GM19328 (cell line): ENCODE results near the gene TMIE.
"Not testable (repeated sequence)": the region's sequence is repeated elsewhere in the genome, so short reads cannot be mapped to it uniquely, and the experiment has no call there.

Source experiments
- ATAC-seq: cut with Tn5 transposase; IDR thresholded peaks from one replicate; pipeline ENCODE4 v1.9.1; 2021; ENCODE audit warnings: mild to moderate bottlenecking, moderate library complexity; ENCODE audit not compliant: unreplicated experiment

The TMIE gene

GRCh38 chr3:46682974-46683373 is 18.2 kb upstream of the TMIE start:
- no peak for ATAC-seq

- no peak for ATAC-seq
These were observed 16.3 kb upstream of the TMIE start for GRCh38 chr3:46684891-46685290.

GRCh38 chr3:46685446-46685845 is 15.7 kb upstream of the TMIE start:
- no peak for ATAC-seq

- ATAC-seq, result no peak
These were observed 10.4 kb upstream of the TMIE start for GRCh38 chr3:46690798-46691197.

- ATAC-seq, result no peak
These were observed 8.6 kb upstream of the TMIE start for GRCh38 chr3:46692566-46692990.

GRCh38 chr3:46693038-46693891 is 7.9 kb upstream of the TMIE start, which contains the start of gene ALS2CL:
Gene ALS2CL, minus strand, starts transcription at chr3:46693679. Its CDS starts 4,239 bp downstream, at chr3:46689440.
- no peak for ATAC-seq

- no peak for ATAC-seq
These were observed 7.3 kb upstream of the TMIE start for GRCh38 chr3:46693892-46694226.

GRCh38 chr3:46694520-46694919 is 6.7 kb upstream of the TMIE start:
- ATAC-seq, result no peak

- ATAC-seq, result no peak
These were observed 5.8 kb upstream of the TMIE start for GRCh38 chr3:46695177-46695961.

GRCh38 chr3:46695962-46696894 is 5.0 kb upstream of the TMIE start:
- no peak for ATAC-seq

- no peak for ATAC-seq
These were observed 1.3 kb upstream of the TMIE start for GRCh38 chr3:46699676-46700523.

GRCh38 chr3:46700772-46701171 is 420 bp upstream of the TMIE start:
- no peak for ATAC-seq

GRCh38 chr3:46702246-46703012 is 1.2 kb downstream of the TMIE start:
- ATAC-seq, result no peak

- ATAC-seq, result no peak
These were observed 1.9 kb downstream of the TMIE start for GRCh38 chr3:46703013-46703520.

GRCh38 chr3:46704346-46704745 is 3.2 kb downstream of the TMIE start:
- not testable (repeated sequence) for ATAC-seq

GRCh38 chr3:46705022-46705530 is 3.9 kb downstream of the TMIE start:
- no peak for ATAC-seq

GRCh38 chr3:46705751-46706552 is 4.8 kb downstream of the TMIE start:
- ATAC-seq, result no peak
